HG03571 (cell line): ENCODE data around the gene PIGA.
A peak's percentile ranks its signal among the peaks of the same experiment; 100 is the strongest.

Source experiments
- ATAC-seq: cut with Tn5 transposase; IDR thresholded peaks from one replicate; pipeline ENCODE4 v1.9.1; 2021; ENCODE audit not compliant: unreplicated experiment

Gene PIGA

GRCh38 chrX:15335135-15336022, at the start of gene PIGA:
TSS of gene PIGA (minus strand) at chrX:15335523. CDS start at chrX:15331930, 3,593 bp downstream.
- ATAC-seq, result peak; percentile 100

GRCh38 chrX:15384304-15384703, 49.0 kb upstream of the PIGA start, which contains the start of gene VEGFD:
TSS of gene VEGFD (minus strand) at chrX:15384413. CDS start at chrX:15383946, 467 bp downstream.
- no peak for ATAC-seq

- no peak for ATAC-seq
These were observed 47.5 kb upstream of the PIGA start for GRCh38 chrX:15382813-15383212.

GRCh38 chrX:15376956-15377355, 41.6 kb upstream of the PIGA start:
- no peak for ATAC-seq

- ATAC-seq, result no peak
These were observed 38.7 kb upstream of the PIGA start for GRCh38 chrX:15373976-15374375.

GRCh38 chrX:15366506-15367352, 31.4 kb upstream of the PIGA start:
- no peak for ATAC-seq

GRCh38 chrX:15359701-15360100, 24.4 kb upstream of the PIGA start:
- no peak for ATAC-seq

GRCh38 chrX:15358533-15358932, 23.2 kb upstream of the PIGA start:
- ATAC-seq, result no peak

GRCh38 chrX:15356444-15356843, 21.1 kb upstream of the PIGA start:
- no peak for ATAC-seq

GRCh38 chrX:15350329-15350996, 15.1 kb upstream of the PIGA start:
- ATAC-seq, result no peak

GRCh38 chrX:15349046-15349445, 13.7 kb upstream of the PIGA start:
- no peak for ATAC-seq

GRCh38 chrX:15345976-15346375, 10.7 kb upstream of the PIGA start:
- no peak for ATAC-seq

GRCh38 chrX:15344106-15344505, 8.8 kb upstream of the PIGA start:
- no peak for ATAC-seq

GRCh38 chrX:15343075-15343476, 7.8 kb upstream of the PIGA start:
- ATAC-seq, result no peak

GRCh38 chrX:15340867-15341266, 5.5 kb upstream of the PIGA start:
- no peak for ATAC-seq

GRCh38 chrX:15336023-15336413, 695 bp upstream of the PIGA start:
- no peak for ATAC-seq

- no peak for ATAC-seq
These were observed 762 bp downstream of the PIGA start for GRCh38 chrX:15334561-15334960.

GRCh38 chrX:15328821-15329220, 6.5 kb downstream of the PIGA start:
- no peak for ATAC-seq

- no peak for ATAC-seq
These were observed 7.2 kb downstream of the PIGA start for GRCh38 chrX:15328131-15328530.

GRCh38 chrX:15322472-15322871, 12.9 kb downstream of the PIGA start:
- no peak for ATAC-seq

- no peak for ATAC-seq
These were observed 13.3 kb downstream of the PIGA start for GRCh38 chrX:15322072-15322471.
